ENCODE data around the gene SLC25A23. TPM values are rescaled to one million over a fixed set of nuclear protein-coding genes. Genes with fewer than 3 reads are reported as not detected.

SLC25A23 gene
- total RNA-seq, 1 experiment from 2014 or later, result 59.5 TPM

DNA sequence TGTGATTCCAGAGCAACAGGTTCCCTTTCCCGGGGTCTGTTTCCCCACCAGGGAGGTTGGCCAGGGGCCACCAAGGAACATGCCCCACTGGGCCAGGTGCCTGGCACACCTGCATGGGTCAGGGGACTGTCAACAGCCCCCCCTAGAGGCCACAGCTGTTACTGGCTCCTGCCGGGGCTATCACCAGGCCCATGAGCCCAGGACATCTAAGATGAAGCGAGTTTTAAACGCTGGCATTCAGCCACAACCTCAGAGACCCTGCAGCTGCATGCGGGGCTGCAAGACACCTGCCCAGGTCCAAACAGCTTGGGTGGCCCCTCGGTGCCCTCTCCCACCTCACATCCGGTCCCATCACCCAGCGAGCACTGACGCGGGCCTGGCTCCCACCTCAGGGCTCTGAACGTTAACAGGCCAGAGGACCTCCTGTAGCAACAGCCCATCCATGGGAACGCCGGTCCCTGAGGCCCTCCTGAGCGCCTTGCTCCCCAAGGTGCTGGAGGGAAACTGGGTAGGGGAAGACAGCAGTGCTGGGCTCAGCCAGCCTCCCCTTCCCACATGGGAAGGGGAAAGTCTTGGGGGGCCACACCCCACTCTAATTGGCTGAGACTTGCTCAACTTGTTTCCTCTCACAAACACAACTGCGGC lies 47.0 kb downstream of the SLC25A23 start:
- Histone ChIP-seq H3F3A (ENCODE audit: insufficient read depth, low read depth) (peaks cover 3% of the 10 kb centered on the region; the same call in 1 of the 2 replicates), H3K4me1 (replicated peaks; ENCODE audit: insufficient read depth) (no peaks in the 10 kb centered on the region), H4K20me1 (ENCODE audit: insufficient read depth) (peaks cover 3% of the 10 kb centered on the region; the same call in 1 of the 2 replicates), H3K9me2 (ENCODE audit: insufficient read depth) (no peaks in the 10 kb centered on the region), H3K36me3 (ENCODE audit: low read depth) (no peaks in the 10 kb centered on the region), H3K9me3 (ENCODE audit: insufficient read depth, low read depth) (no peaks in the 10 kb centered on the region), H3K79me2 (ENCODE audit: low read depth) (no peaks in the 10 kb centered on the region), H3K27me3 (ENCODE audit: insufficient read depth, low read depth) (no peaks in the 10 kb centered on the region), H3K27ac (no peak overlapping the region), H2AFZ (no peak overlapping the region), H3K4me3 (no peak overlapping the region), H3K4me2 (no peak overlapping the region)
- intact Hi-C loops (cut with micrococcal nuclease; ENCODE audit: unreplicated experiment), result no loop called here
- TF ChIP-seq EZH2 (IDR thresholded peaks at IDR 0.05; ENCODE audit: low read depth), result no peak
- TF ChIP-seq, protein P1, sequence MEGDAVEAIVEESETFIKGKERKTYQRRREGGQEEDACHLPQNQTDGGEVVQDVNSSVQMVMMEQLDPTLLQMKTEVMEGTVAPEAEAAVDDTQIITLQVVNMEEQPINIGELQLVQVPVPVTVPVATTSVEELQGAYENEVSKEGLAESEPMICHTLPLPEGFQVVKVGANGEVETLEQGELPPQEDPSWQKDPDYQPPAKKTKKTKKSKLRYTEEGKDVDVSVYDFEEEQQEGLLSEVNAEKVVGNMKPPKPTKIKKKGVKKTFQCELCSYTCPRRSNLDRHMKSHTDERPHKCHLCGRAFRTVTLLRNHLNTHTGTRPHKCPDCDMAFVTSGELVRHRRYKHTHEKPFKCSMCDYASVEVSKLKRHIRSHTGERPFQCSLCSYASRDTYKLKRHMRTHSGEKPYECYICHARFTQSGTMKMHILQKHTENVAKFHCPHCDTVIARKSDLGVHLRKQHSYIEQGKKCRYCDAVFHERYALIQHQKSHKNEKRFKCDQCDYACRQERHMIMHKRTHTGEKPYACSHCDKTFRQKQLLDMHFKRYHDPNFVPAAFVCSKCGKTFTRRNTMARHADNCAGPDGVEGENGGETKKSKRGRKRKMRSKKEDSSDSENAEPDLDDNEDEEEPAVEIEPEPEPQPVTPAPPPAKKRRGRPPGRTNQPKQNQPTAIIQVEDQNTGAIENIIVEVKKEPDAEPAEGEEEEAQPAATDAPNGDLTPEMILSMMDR (conservative IDR thresholded peaks at IDR 0.05), result peak; percentile 67
- POLR2A ChIA-PET (ENCODE audit: unreplicated experiment), result interaction anchor here (0.5 kb wide), 1 partner anchor 584 kb away, joined by 5 read pairs; no protein-coding TSS in a partner anchor
- DNase-seq, result peak in 1 of 2 experiments; percentile 24
- no TSS peak for BruUV-seq (replicated peaks)
- CTCF ChIA-PET, result no interaction called here

DNA sequence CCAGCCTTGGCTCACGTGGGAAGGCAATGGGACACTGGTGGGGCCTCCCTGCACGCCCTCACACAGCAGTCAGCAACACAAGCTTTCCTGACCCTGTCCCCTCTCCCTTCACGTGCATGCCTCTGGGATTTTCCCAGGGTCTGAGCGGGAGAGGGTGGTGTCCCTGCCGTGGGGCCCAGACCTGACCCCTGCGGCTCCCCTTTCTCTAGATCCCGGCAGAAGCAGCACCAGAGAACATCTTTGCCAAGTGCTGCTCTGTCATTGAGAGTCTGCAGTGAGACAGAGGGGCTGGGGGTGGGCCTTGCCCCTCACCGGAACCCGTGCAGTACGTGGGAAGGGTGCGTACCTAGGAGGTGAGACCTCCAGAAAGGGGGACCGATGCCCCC lies 47.5 kb downstream of the SLC25A23 start:
- H2AFZ ChIP-seq, result no peak overlapping the region
- no peak overlapping the region for H3K27ac ChIP-seq
- no peak overlapping the region for H3K4me3 ChIP-seq
- POLR2A ChIA-PET (ENCODE audit: unreplicated experiment), result interaction anchor here (0.5 kb wide), 1 partner anchor 584 kb away, joined by 5 read pairs; no protein-coding TSS in a partner anchor
- H3K9me2 ChIP-seq (ENCODE audit: insufficient read depth), result no peaks in the 10 kb centered on the region
- no peak for DNase-seq
- CTCF ChIA-PET, result no interaction called here
- intact Hi-C loops (cut with micrococcal nuclease; ENCODE audit: unreplicated experiment), result no loop called here
- no peaks in the 10 kb centered on the region for H4K20me1 ChIP-seq (ENCODE audit: insufficient read depth)
- BruUV-seq (replicated peaks), result no TSS peak
- H3K79me2 ChIP-seq (ENCODE audit: low read depth), result no peaks in the 10 kb centered on the region
- H3K4me1 ChIP-seq (replicated peaks; ENCODE audit: insufficient read depth), result no peaks in the 10 kb centered on the region
- no peaks in the 10 kb centered on the region for H3K9me3 ChIP-seq (ENCODE audit: insufficient read depth, low read depth)
- TF ChIP-seq, protein P1 (conservative IDR thresholded peaks at IDR 0.05), result no peak
- TF ChIP-seq EZH2 (IDR thresholded peaks at IDR 0.05; ENCODE audit: low read depth), result no peak
- no peak overlapping the region for H3K4me2 ChIP-seq
- H3K27me3 ChIP-seq (ENCODE audit: insufficient read depth, low read depth), result no peaks in the 10 kb centered on the region
- H3K36me3 ChIP-seq (ENCODE audit: low read depth), result no peaks in the 10 kb centered on the region
- peaks cover 3% of the 10 kb centered on the region; the same call in 1 of the 2 replicates for H3F3A ChIP-seq (ENCODE audit: insufficient read depth, low read depth)

DNA sequence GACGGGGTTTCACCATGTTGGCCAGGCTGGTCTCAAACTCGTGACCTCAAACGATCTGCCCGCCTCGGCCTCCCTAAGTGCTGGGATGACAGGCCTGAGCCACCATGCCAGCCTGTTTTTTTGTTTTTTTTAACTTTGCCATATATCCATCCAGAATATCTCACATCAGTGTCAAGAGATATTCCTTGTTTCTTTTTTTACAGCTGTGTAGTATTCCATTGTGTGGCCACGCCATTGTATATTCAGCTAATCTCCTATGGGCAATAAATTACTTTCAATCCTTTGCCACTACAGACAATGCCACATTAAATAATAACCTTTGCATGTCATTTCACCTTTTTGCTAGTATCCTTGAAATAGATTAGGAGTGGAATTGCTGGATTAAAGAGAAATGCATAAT lies 50.2 kb downstream of the SLC25A23 start:
- no peak for DNase-seq
- H3K36me3 ChIP-seq (ENCODE audit: low read depth), result no peaks in the 10 kb centered on the region
- BruUV-seq (replicated peaks), result no TSS peak
- no peaks in the 10 kb centered on the region for H3K27me3 ChIP-seq (ENCODE audit: insufficient read depth, low read depth)
- H3K4me3 ChIP-seq, result no peak overlapping the region
- H3K27ac ChIP-seq, result no peak overlapping the region
- H3K9me3 ChIP-seq (ENCODE audit: insufficient read depth, low read depth), result no peaks in the 10 kb centered on the region
- H4K20me1 ChIP-seq (ENCODE audit: insufficient read depth), result no peaks in the 10 kb centered on the region
- no peak overlapping the region for H2AFZ ChIP-seq
- H3F3A ChIP-seq (ENCODE audit: insufficient read depth, low read depth), result peaks cover 3% of the 10 kb centered on the region; the same call in 1 of the 2 replicates
- no peaks in the 10 kb centered on the region for H3K4me1 ChIP-seq (replicated peaks; ENCODE audit: insufficient read depth)
- H3K9me2 ChIP-seq (ENCODE audit: insufficient read depth), result no peaks in the 10 kb centered on the region
- POLR2A ChIA-PET (ENCODE audit: unreplicated experiment), result no interaction called here
- no peak for TF ChIP-seq EZH2 (IDR thresholded peaks at IDR 0.05; ENCODE audit: low read depth)
- TF ChIP-seq, protein P1 (conservative IDR thresholded peaks at IDR 0.05), result no peak
- intact Hi-C loops (cut with micrococcal nuclease; ENCODE audit: unreplicated experiment), result no loop called here
- no peaks in the 10 kb centered on the region for H3K79me2 ChIP-seq (ENCODE audit: low read depth)
- CTCF ChIA-PET, result no interaction called here
- no peak overlapping the region for H3K4me2 ChIP-seq
